ENCODE results near the gene ZSCAN10. TPM values are rescaled to one million over a fixed set of nuclear protein-coding genes. Genes with fewer than 3 reads are reported as not detected.

The ZSCAN10 gene
- total and polyA plus RNA-seq, 2 experiments from 2014 or later: 217 to 519 TPM

- no peaks in the 10 kb centered on the region; the same call in 1 of the 2 replicates for H3K79me2 ChIP-seq (replicated peaks; ENCODE audit: insufficient read depth)
- no peak overlapping the region for H3K4me3 Mint-ChIP-seq
- no peak overlapping the region for H2AFZ ChIP-seq
- no peaks in the 10 kb centered on the region for H3K9me2 ChIP-seq (ENCODE audit: insufficient read depth)
- peaks cover 4% of the 10 kb centered on the region; the same call in 2 of the 3 replicates for H3K9me3 Mint-ChIP-seq
- no peak overlapping the region for H3K27ac ChIP-seq (ENCODE audit: low read depth)
- no peak overlapping the region for H3K4me2 ChIP-seq
- H3K27ac Mint-ChIP-seq: no peak overlapping the region
- ATAC-seq (no peak), DNase-seq (ENCODE audit: low spot score) (no peak)
- peaks cover 9% of the 10 kb centered on the region; the same call in 1 of the 2 replicates for H3K4me1 ChIP-seq (ENCODE audit: insufficient read depth)
- H3F3A ChIP-seq (replicated peaks; ENCODE audit: low read depth): peaks cover 11% of the 10 kb centered on the region
- no peaks in the 10 kb centered on the region for H3K36me3 ChIP-seq (ENCODE audit: insufficient read depth)
- TF ChIP-seq ZNF114 (CRISPR knock-in tag; IDR thresholded peaks at IDR 0.05): no peak
- TF ChIP-seq STAT1 (IDR thresholded peaks at IDR 0.05; ENCODE audit: unreplicated experiment): no peak
- TF ChIP-seq EZH2phosphoT487 (IDR thresholded peaks at IDR 0.05; ENCODE audit: unreplicated experiment): no peak
- 0 out of 2 replicates have a peak, but pooled peaks have one; percentile 9 for TF ChIP-seq POLR2AphosphoS5 (IDR thresholded peaks at IDR 0.05; ENCODE audit: low read depth)
- no peak for TF ChIP-seq JUNB (IDR thresholded peaks at IDR 0.05; ENCODE audit: unreplicated experiment)
- no peak for TF ChIP-seq EZH2 (IDR thresholded peaks at IDR 0.05; ENCODE audit: low read depth, unreplicated experiment)
- peaks cover 18% of the 10 kb centered on the region for H3K4me1 Mint-ChIP-seq
- peaks cover 27% of the 10 kb centered on the region for H3K27me3 ChIP-seq (ENCODE audit: insufficient read depth)
- H4K20me1 ChIP-seq (replicated peaks; ENCODE audit: insufficient read depth): peaks cover 7% of the 10 kb centered on the region
- peaks cover 24% of the 10 kb centered on the region for H3K27me3 Mint-ChIP-seq (ENCODE audit: insufficient read depth, low read depth, poor library complexity)
- peaks cover 46% of the 10 kb centered on the region for H3K36me3 Mint-ChIP-seq (ENCODE audit: low read depth)
- no peak overlapping the region for H3K4me3 ChIP-seq
These were observed 47.6 kb downstream of the ZSCAN10 start for GRCh38 chr16:3051494-3051893.

- Histone ChIP-seq H3K79me2 (replicated peaks; ENCODE audit: insufficient read depth) (no peaks in the 10 kb centered on the region; the same call in 1 of the 2 replicates), H3F3A (replicated peaks; ENCODE audit: low read depth) (peaks cover 11% of the 10 kb centered on the region), H3K27me3 (ENCODE audit: insufficient read depth) (peaks cover 27% of the 10 kb centered on the region), H3K4me2 (no peak overlapping the region), H3K36me3 (ENCODE audit: insufficient read depth) (no peaks in the 10 kb centered on the region), H3K27ac (ENCODE audit: low read depth) (no peak overlapping the region), H2AFZ (no peak overlapping the region), H4K20me1 (replicated peaks; ENCODE audit: insufficient read depth) (peaks cover 7% of the 10 kb centered on the region), H3K4me1 (ENCODE audit: insufficient read depth) (peaks cover 9% of the 10 kb centered on the region; the same call in 1 of the 2 replicates), H3K4me3 (no peak overlapping the region), H3K9me2 (ENCODE audit: insufficient read depth) (no peaks in the 10 kb centered on the region)
- peaks cover 18% of the 10 kb centered on the region for H3K4me1 Mint-ChIP-seq
- peaks cover 24% of the 10 kb centered on the region for H3K27me3 Mint-ChIP-seq (ENCODE audit: insufficient read depth, low read depth, poor library complexity)
- H3K36me3 Mint-ChIP-seq (ENCODE audit: low read depth): peaks cover 46% of the 10 kb centered on the region
- no peak overlapping the region for H3K27ac Mint-ChIP-seq
- H3K4me3 Mint-ChIP-seq: no peak overlapping the region
- ATAC-seq: no peak
- H3K9me3 Mint-ChIP-seq: peaks cover 4% of the 10 kb centered on the region; the same call in 2 of the 3 replicates
- DNase-seq (ENCODE audit: low spot score): no peak
- TF ChIP-seq ZNF331 (CRISPR knock-in tag; IDR thresholded peaks at IDR 0.05; ENCODE audit: low read depth) (no peak), EZH2phosphoT487 (IDR thresholded peaks at IDR 0.05; ENCODE audit: unreplicated experiment) (no peak), POLR2AphosphoS5 (IDR thresholded peaks at IDR 0.05; ENCODE audit: low read depth) (no peak), EZH2 (IDR thresholded peaks at IDR 0.05; ENCODE audit: low read depth, unreplicated experiment) (no peak), JUNB (IDR thresholded peaks at IDR 0.05; ENCODE audit: unreplicated experiment) (no peak), ZNF114 (CRISPR knock-in tag; IDR thresholded peaks at IDR 0.05) (no peak), STAT1 (IDR thresholded peaks at IDR 0.05; ENCODE audit: unreplicated experiment) (no peak), NANOG (IDR thresholded peaks at IDR 0.05; ENCODE audit: borderline replicate concordance) (no peak), ZNF462 (CRISPR knock-in tag; IDR thresholded peaks at IDR 0.05) (no peak), CREB1 (CRISPR knock-in tag; IDR thresholded peaks at IDR 0.05; ENCODE audit: low read depth) (no peak), REST (IDR thresholded peaks at IDR 0.05; ENCODE audit: unreplicated experiment) (no peak)
These were observed 48.1 kb downstream of the ZSCAN10 start for GRCh38 chr16:3051009-3051408.

Data from GM23338 (cell line).